ENCODE data around the gene KCNIP4. TPM values are rescaled to one million over a fixed set of nuclear protein-coding genes. Genes with fewer than 3 reads are reported as not detected.
A peak's percentile ranks its signal among the peaks of the same experiment; 100 is the strongest.

KCNIP4 gene
- total RNA-seq, 1 donor from 2014 or later = not detected

- no peaks in the 10 kb centered on the region for H3K27me3 ChIP-seq
Observed at GRCh38 chr4:21470535-21470934, 478.0 kb downstream of the KCNIP4 start.

GRCh38 chr4:21469438-21470300, 478.9 kb downstream of the KCNIP4 start:
- H3K27ac ChIP-seq = no peak overlapping the region
- H3K36me3 ChIP-seq = no peaks in the 10 kb centered on the region
- no peak overlapping the region for H3K4me3 ChIP-seq
- no peaks in the 10 kb centered on the region for H3K9me3 ChIP-seq
- no peaks in the 10 kb centered on the region for H3K4me1 ChIP-seq
- H3K27me3 ChIP-seq = no peaks in the 10 kb centered on the region
- TF ChIP-seq CTCF (IDR thresholded peaks at IDR 0.05) = peak; percentile 47
- DNase-seq (no peak), ATAC-seq (no peak)
- intact Hi-C loops (cut with DNase I) = no loop called here

More at GRCh38 chr4:21470535-21470934, 478.0 kb downstream of the KCNIP4 start:
- H3K4me3 ChIP-seq = no peak overlapping the region
- DNase-seq (no peak), ATAC-seq (no peak)
- intact Hi-C loops (cut with DNase I) = no loop called here
- no peaks in the 10 kb centered on the region for H3K4me1 ChIP-seq
- no peaks in the 10 kb centered on the region for H3K9me3 ChIP-seq
- no peaks in the 10 kb centered on the region for H3K36me3 ChIP-seq
- no peak for TF ChIP-seq CTCF (IDR thresholded peaks at IDR 0.05)
- no peak overlapping the region for H3K27ac ChIP-seq

- DNase-seq (no peak), ATAC-seq (no peak)
- TF ChIP-seq CTCF (IDR thresholded peaks at IDR 0.05) = no peak
- no peaks in the 10 kb centered on the region for H3K36me3 ChIP-seq
- no peaks in the 10 kb centered on the region for H3K27me3 ChIP-seq
- intact Hi-C loops (cut with DNase I) = no loop called here
- H3K4me1 ChIP-seq = no peaks in the 10 kb centered on the region
- H3K27ac ChIP-seq = no peak overlapping the region
- H3K4me3 ChIP-seq = no peak overlapping the region
- H3K9me3 ChIP-seq = no peaks in the 10 kb centered on the region
Observed at GRCh38 chr4:21467551-21467950, 481.0 kb downstream of the KCNIP4 start.

- no peak for TF ChIP-seq CTCF (IDR thresholded peaks at IDR 0.05)
- Histone ChIP-seq H3K4me3 (no peak overlapping the region), H3K9me3 (no peaks in the 10 kb centered on the region), H3K27me3 (no peaks in the 10 kb centered on the region), H3K4me1 (no peaks in the 10 kb centered on the region), H3K27ac (no peak overlapping the region), H3K36me3 (no peaks in the 10 kb centered on the region)
- ATAC-seq (no peak), DNase-seq (no peak)
- intact Hi-C loops (cut with DNase I) = no loop called here
Observed at GRCh38 chr4:21457086-21457840, 491.3 kb downstream of the KCNIP4 start.

- ATAC-seq (no peak), DNase-seq (no peak)
- H3K27ac ChIP-seq = no peak overlapping the region
- no peak overlapping the region for H3K4me3 ChIP-seq
- H3K4me1 ChIP-seq = no peaks in the 10 kb centered on the region
- no peak for TF ChIP-seq CTCF (IDR thresholded peaks at IDR 0.05)
- no peaks in the 10 kb centered on the region for H3K36me3 ChIP-seq
- H3K27me3 ChIP-seq = no peaks in the 10 kb centered on the region
- no peaks in the 10 kb centered on the region for H3K9me3 ChIP-seq
- intact Hi-C loops (cut with DNase I) = no loop called here
Observed at GRCh38 chr4:21454831-21455230, 493.7 kb downstream of the KCNIP4 start.

All from upper lobe of right lung (tissue), 1 donor.